H1 (cell line): ENCODE data around the gene PHLDB3. TPM values are rescaled to one million over a fixed set of nuclear protein-coding genes. Genes with fewer than 3 reads are reported as not detected.

Experiments
- CTCF ChIA-PET: fragments of 300-600 bp; sonication (Branson Sonifier 250); formaldehyde crosslinking; loops from one replicate; lab custom pipeline; 2021; ENCODE audit not compliant: partially characterized antibody; lab: Charles Lee
- POLR2A ChIA-PET: fragments of 300-600 bp; sonication (Branson Sonifier 250); formaldehyde crosslinking; loops from one replicate; lab custom pipeline; 2021; ENCODE audit warnings: inconsistent platforms; ENCODE audit not compliant: partially characterized antibody; lab: Charles Lee
- DNase-seq, 2 experiments: peaks; one replicate each; pipeline versions ENCODE4 v3.0.0 to v3.0.0-alpha.2; 2010 to 2022; ENCODE audit warnings: low spot score in 2 of 2, low read depth in 1 of 2, mixed read lengths in 1 of 2
- FAIRE-seq: peaks from 2 replicates; lab custom pipeline; 2011; peaks lifted over from hg19 to GRCh38; lab: Jason Lieb, UNC
- H2AFZ ChIP-seq: 2 replicates; pipeline ENCODE4 v1.8.1; 2012; ENCODE audit warnings: low read length, inconsistent platforms
- H2AK5ac ChIP-seq: 2 replicates; pipeline ENCODE4 v1.6.1; 2013; ENCODE audit warnings: low read depth, low read length
- H2BK120ac ChIP-seq: replicated peaks from 2 replicates; pipeline ENCODE3; 2013; ENCODE audit warnings: low read depth, low read length, inconsistent platforms
- H2BK12ac ChIP-seq: 2 replicates; pipeline ENCODE4 v1.6.1; 2013; ENCODE audit warnings: low read depth, low read length
- H2BK15ac ChIP-seq: 2 replicates; pipeline ENCODE4 v1.6.1; 2013; ENCODE audit warnings: low read length
- H2BK20ac ChIP-seq: 2 replicates; pipeline ENCODE4 v1.6.1; 2013; ENCODE audit warnings: low read length
- H2BK5ac ChIP-seq: 2 replicates; pipeline ENCODE4 v1.6.1; 2013; ENCODE audit warnings: low read depth, low read length
- H3K14ac ChIP-seq: 2 replicates; pipeline ENCODE4 v1.6.1; 2013; ENCODE audit warnings: inconsistent platforms; ENCODE audit not compliant: insufficient read length
- H3K18ac ChIP-seq: 2 replicates; pipeline ENCODE4 v1.6.1; 2013; ENCODE audit warnings: low read length; ENCODE audit errors: extremely low read depth
- H3K23ac ChIP-seq: 2 replicates; pipeline ENCODE4 v1.6.1; 2013; ENCODE audit warnings: inconsistent platforms; ENCODE audit not compliant: insufficient read length
- H3K23me2 ChIP-seq: 2 replicates; pipeline ENCODE4 v1.6.1; 2013; ENCODE audit warnings: low read depth, low read length
- H3K27ac ChIP-seq: 2 replicates; pipeline ENCODE4 v1.6.1; 2011; ENCODE audit warnings: low read depth, low read length, inconsistent platforms
- H3K27me3 ChIP-seq, 4 experiments: replicated peaks in 1 of 4; 1 replicate in 1 of 4; 2 replicates in 3 of 4; pipeline versions ENCODE4 v1.6.1 to v1.8.1; 2011 to 2013; ENCODE audit warnings: low read length in 3 of 4, mild to moderate bottlenecking in 3 of 4, inconsistent platforms in 2 of 4, mixed read lengths in 2 of 4, moderate library complexity in 1 of 4; ENCODE audit not compliant: control insufficient read depth in 3 of 4, insufficient read depth in 3 of 4; ENCODE audit errors: extremely low read depth in 1 of 4
- H3K36me3 ChIP-seq, 4 experiments: 2 replicates each; pipeline versions ENCODE4 v1.6.1 to v1.8.1; 2011 to 2013; ENCODE audit warnings: mild to moderate bottlenecking in 4 of 4, low read length in 3 of 4, moderate library complexity in 2 of 4, control low read depth in 1 of 4, inconsistent platforms in 1 of 4; ENCODE audit not compliant: insufficient read depth in 4 of 4, control insufficient read depth in 2 of 4
- H3K4ac ChIP-seq: replicated peaks from 2 replicates; pipeline ENCODE3; 2013; ENCODE audit warnings: low read length, low read depth, mixed read lengths, inconsistent platforms; ENCODE audit not compliant: insufficient read length
- H3K4me1 ChIP-seq, 4 experiments: replicated peaks in 1 of 4; 1 replicate in 1 of 4; 2 replicates in 3 of 4; pipeline versions ENCODE4 v1.6.1 to v1.8.1; 2011 to 2013; ENCODE audit warnings: low read length in 3 of 4, inconsistent platforms in 2 of 4, mixed read lengths in 1 of 4; ENCODE audit not compliant: insufficient read depth in 4 of 4, control insufficient read depth in 3 of 4
- H3K4me2 ChIP-seq, 2 experiments: 2 replicates each; pipeline versions ENCODE4 v1.6.1 to v1.8.1; 2011 to 2013; ENCODE audit warnings: low read depth in 2 of 2, low read length in 2 of 2, control low read depth in 1 of 2, inconsistent platforms in 1 of 2, mild to moderate bottlenecking in 1 of 2; ENCODE audit not compliant: insufficient read depth in 1 of 2
- H3K4me3 ChIP-seq, 4 experiments: fragments of 200-600, 300-600 bp in 1 of 4; sonication (generic), shearing (Covaris generic), sonication (Bioruptor Twin) in 1 of 4; 2 replicates each; pipeline versions ENCODE4 v1.5.1 to v1.8.1; 2011 to 2016; ENCODE audit warnings: low read length in 4 of 4, low read depth in 3 of 4, control low read depth in 2 of 4, inconsistent platforms in 2 of 4, mild to moderate bottlenecking in 2 of 4, mixed read lengths in 1 of 4, moderate library complexity in 1 of 4; ENCODE audit not compliant: insufficient read depth in 2 of 4; ENCODE audit errors: extremely low read depth in 1 of 4
- H3K56ac ChIP-seq: replicated peaks from 2 replicates; pipeline ENCODE3; 2013; ENCODE audit warnings: low read depth, mild to moderate bottlenecking, mixed read lengths, low read length, inconsistent platforms; ENCODE audit not compliant: insufficient read length
- H3K79me1 ChIP-seq: 2 replicates; pipeline ENCODE4 v1.6.1; 2013; ENCODE audit warnings: low read depth, low read length, control low read depth
- H3K79me2 ChIP-seq, 2 experiments: 2 replicates each; pipeline versions ENCODE4 v1.6.1 to v1.8.1; 2012 to 2013; ENCODE audit warnings: low read length in 2 of 2, mild to moderate bottlenecking in 2 of 2, inconsistent platforms in 1 of 2; ENCODE audit not compliant: insufficient read depth in 2 of 2, control insufficient read depth in 1 of 2
- H3K9ac ChIP-seq, 4 experiments: replicated peaks in 1 of 4; 1 replicate in 1 of 4; 2 replicates in 3 of 4; pipeline versions ENCODE4 v1.6.1 to v1.8.1; 2011 to 2013; ENCODE audit warnings: low read depth in 3 of 4, low read length in 3 of 4, control low read depth in 2 of 4, mild to moderate bottlenecking in 2 of 4, moderate library complexity in 2 of 4, inconsistent platforms in 1 of 4; ENCODE audit errors: extremely low read depth in 1 of 4
- H3K9me3 ChIP-seq, 2 experiments: 2 replicates each; pipeline versions ENCODE4 v1.6.1 to v1.8.1; 2012 to 2013; ENCODE audit warnings: mild to moderate bottlenecking in 2 of 2, moderate library complexity in 2 of 2, control low read depth in 1 of 2, inconsistent platforms in 1 of 2, low read depth in 1 of 2, low read length in 1 of 2, mixed read lengths in 1 of 2; ENCODE audit not compliant: insufficient read depth in 2 of 2
- H4K20me1 ChIP-seq, 2 experiments: replicated peaks in 1 of 2; 2 replicates each; pipeline versions ENCODE3 to v1.8.1; 2011 to 2013; ENCODE audit warnings: inconsistent platforms in 2 of 2, low read length in 2 of 2, mild to moderate bottlenecking in 1 of 2; ENCODE audit not compliant: insufficient read depth in 2 of 2, control insufficient read depth in 1 of 2
- H4K5ac ChIP-seq: 2 replicates; pipeline ENCODE4 v1.6.1; 2013; ENCODE audit warnings: low read length, low read depth, mixed read lengths, inconsistent platforms; ENCODE audit not compliant: insufficient read length
- H4K8ac ChIP-seq: 2 replicates; pipeline ENCODE4 v1.8.0; 2013; ENCODE audit warnings: mild to moderate bottlenecking, moderate library complexity, low read length, inconsistent platforms; ENCODE audit not compliant: insufficient read depth; ENCODE audit errors: extremely low read depth
- H4K91ac ChIP-seq: replicated peaks from 2 replicates; pipeline ENCODE3; 2013; ENCODE audit warnings: low read length, mixed read lengths, inconsistent platforms; ENCODE audit not compliant: insufficient read length
- BRCA1 ChIP-seq: IDR thresholded peaks from 2 replicates; pipeline ENCODE4 v1.6.1; 2012; ENCODE audit warnings: low read depth, low read length, improper control_type of control experiment
- CEBPB ChIP-seq: IDR thresholded peaks from 2 replicates; pipeline ENCODE4 v1.6.1; 2012; ENCODE audit warnings: low read depth, low read length
- CTCF ChIP-seq, 3 experiments: IDR thresholded peaks; 1 replicate in 2 of 3; 2 replicates in 1 of 3; pipeline versions ENCODE4 v1.5.1 to v1.6.1; 2011; ENCODE audit warnings: low read length in 3 of 3, mild to moderate bottlenecking in 3 of 3, inconsistent platforms in 2 of 3, low read depth in 1 of 3, moderate library complexity in 1 of 3; ENCODE audit not compliant: insufficient read depth in 1 of 3; ENCODE audit errors: control extremely low read depth in 1 of 3
- HDAC2 ChIP-seq, 2 experiments: fragments of 300-600 bp in 1 of 2; sonication (generic) in 1 of 2; IDR thresholded peaks; 2 replicates each; pipeline ENCODE4 v1.6.1; 2011 to 2012; ENCODE audit warnings: low read depth in 2 of 2, low read length in 2 of 2, mild to moderate bottlenecking in 2 of 2, moderate library complexity in 2 of 2, borderline replicate concordance in 1 of 2, inconsistent platforms in 1 of 2
- HDAC6 ChIP-seq: IDR thresholded peaks from one replicate; pipeline ENCODE4 v1.7.1; 2012; ENCODE audit warnings: low read depth, mild to moderate bottlenecking, inconsistent platforms, low read length, moderate library complexity
- NANOG ChIP-seq: IDR thresholded peaks from 2 replicates; pipeline ENCODE4 v1.6.1; 2011; ENCODE audit warnings: low read length, low read depth, mild to moderate bottlenecking, inconsistent platforms; ENCODE audit not compliant: insufficient read depth, poor library complexity, severe bottlenecking
- SP1 ChIP-seq: IDR thresholded peaks from 2 replicates; pipeline ENCODE4 v1.6.1; 2011; ENCODE audit warnings: low read depth, low read length
- TAF1 ChIP-seq: IDR thresholded peaks from 2 replicates; pipeline ENCODE4 v1.6.1; 2011; ENCODE audit warnings: mild to moderate bottlenecking, low read depth, low read length
- WGBS, 2 experiments: shearing (Covaris generic) in 1 of 2; methylation state at CpG; one replicate each; pipeline versions ENCODE4 v1.1.6 to v1.1.7; 2013 to 2015; ENCODE audit warnings: low lambda C conversion rate in 2 of 2, mixed read lengths in 2 of 2, inconsistent platforms in 1 of 2, low coverage in 1 of 2, missing lambda C conversion rate in 1 of 2; ENCODE audit not compliant: insufficient replicate concordance in 2 of 2, insufficient coverage in 1 of 2, insufficient read length in 1 of 2; ENCODE audit errors: extremely low coverage in 1 of 2, missing lambda C conversion rate in 1 of 2; 5-methylcytosine and 5-hydroxymethylcytosine counted together
- polyA plus RNA-seq, 7 experiments: library from polyadenylated mRNA; depleted of rRNA in 3 of 7; stranded (reverse) in 5 of 7; unstranded in 2 of 7; fragments of >200 nt in 5 of 7; fragments of 200-250 nt in 2 of 7; gene quantifications; 1 replicate in 5 of 7; 2 replicates in 1 of 7; 4 replicates in 1 of 7; pipeline versions ENCODE4 v1.2.1 to v1.2.3, GENCODE V29; 2011 to 2013; ENCODE audit warnings: missing spikeins in 2 of 7, mixed read lengths in 2 of 7
- total RNA-seq: library from RNA; stranded (reverse); fragmentation: NEBNext Ultra II Directional; extraction: Animal tissue kit (Norgen Biotek cat#: 25700); gene quantifications from 2 replicates; pipeline ENCODE4 v1.2.1, GENCODE V29; 2021

PHLDB3 gene
- total and polyA plus RNA-seq, 2 of the 8 experiments (the other 6 are each of a cell fraction or from before 2014, with no cell fraction given) = 4.0 to 8.5 TPM

DNA sequence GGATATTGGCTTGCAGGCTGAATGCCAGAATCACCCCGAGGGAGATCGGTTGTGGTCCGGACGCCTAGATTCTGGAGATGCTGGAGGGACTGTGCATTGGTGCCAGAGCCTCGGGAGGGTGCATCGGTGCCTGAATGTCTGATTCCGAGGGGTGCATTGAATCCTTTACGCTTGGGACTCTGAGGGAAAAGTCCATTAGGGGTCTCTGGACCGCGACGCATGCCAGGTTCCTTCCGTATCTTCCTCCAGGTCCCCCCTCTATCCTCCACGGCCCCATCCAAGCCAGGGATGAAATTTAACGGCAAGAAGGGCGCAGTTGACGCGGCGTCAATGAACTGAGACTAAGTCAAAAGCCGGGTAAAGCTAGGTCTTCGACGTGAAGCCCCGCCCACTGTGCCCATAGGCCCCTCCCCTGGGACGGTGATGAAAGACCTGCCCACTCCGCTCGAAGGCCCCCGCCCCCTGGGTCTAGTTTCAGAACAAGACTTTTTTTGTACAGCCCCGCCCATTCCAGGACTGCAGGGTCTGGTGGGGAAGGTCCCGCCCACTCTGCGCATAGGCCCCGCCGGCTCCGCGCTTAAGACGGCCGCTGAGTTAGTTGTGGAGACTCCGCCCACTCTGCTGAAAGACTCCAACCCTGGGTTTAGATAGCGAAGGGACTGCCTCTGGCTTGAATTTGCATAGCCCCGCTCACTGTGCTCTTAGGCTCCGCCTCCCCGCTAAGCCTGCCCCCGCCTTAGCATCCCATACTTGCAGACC, 29.2 kb upstream of the PHLDB3 start:
- Histone ChIP-seq H3K79me1 (no peaks in the 10 kb centered on the region), H4K91ac (no peak overlapping the region), H4K5ac (no peak overlapping the region), H3K9ac (peak overlapping the region in 3 of 4 experiments; percentile 34 to 56 (median 34); a peak in 4 of 7 replicates), H2BK20ac (no peak overlapping the region), H3K23ac (no peak overlapping the region), H2AFZ (peak overlapping the region; percentile 45; the same call in 1 of the 2 replicates), H3K36me3 (peaks cover 0 to 10% (median 6%) of the 10 kb centered on the region in 4 experiments; a peak in 6 of 8 replicates), H3K27me3 (no peaks in the 10 kb centered on the region), H4K8ac (0 out of 2 replicates have a peak overlapping the region, but pooled peaks have one; percentile 5), H3K4me3 (peak overlapping the region; percentile 63 to 74 (median 68)), H3K79me2 (no peaks in the 10 kb centered on the region), H3K27ac (no peak overlapping the region), H2BK15ac (no peak overlapping the region), H3K4me2 (peak overlapping the region; percentile 79 to 97), H3K4me1 (peaks cover 0 to 14% (median 4%) of the 10 kb centered on the region in 4 experiments; a peak in 6 of 7 replicates), H2BK5ac (peak overlapping the region; percentile 91), H3K23me2 (peaks cover 15% of the 10 kb centered on the region), H4K20me1 (no peaks in the 10 kb centered on the region), H2AK5ac (0 out of 2 replicates have a peak overlapping the region, but pooled peaks have one; percentile 88), H3K4ac (no peak overlapping the region), H2BK12ac (no peak overlapping the region), H3K18ac (peak overlapping the region; percentile 87), H2BK120ac (no peak overlapping the region), H3K56ac (no peak overlapping the region), H3K9me3 (peaks cover 0 to under 1% of the 10 kb centered on the region in 2 experiments; a peak in 1 of 4 replicates), H3K14ac (no peak overlapping the region)
- POLR2A ChIA-PET = interaction anchor here (0.9 to 3.4 kb wide), 13 partner anchors 19 to 102 kb away, joined by 3 to 13 read pairs (median 4); partner anchors contain the start of genes IRGQ, LYPD3, XRCC1 and ZNF576
- DNase-seq (peak; percentile 98 to 99), FAIRE-seq (peak; percentile 99)
- 2% methylated on average over 38 of the region's 41 CpGs; no CpG with 5 or more reads in 1 of the 2 experiments for WGBS, 2 experiments
- CTCF ChIA-PET = interaction anchor here (0.7 to 6.9 kb wide), 6 partner anchors 14 to 1546 kb away, joined by 3 to 122 read pairs (median 4); partner anchors contain the start of genes IRGQ, XRCC1 and ZNF576
- TF ChIP-seq NANOG = no peak
- no peak for TF ChIP-seq CTCF (IDR thresholded peaks at IDR 0.05; ENCODE audit: control extremely low read depth in 1 of 3, insufficient read depth in 1 of 3, low read depth in 1 of 3, low read length in 3 of 3)
- no peak for TF ChIP-seq HDAC6
- TF ChIP-seq TAF1 = no peak
- TF ChIP-seq SP1 = 0 out of 2 replicates have a peak, but pooled peaks have one; percentile 73
- TF ChIP-seq HDAC2 (IDR thresholded peaks at IDR 0.05; ENCODE audit: borderline replicate concordance in 1 of 2, low read depth in 2 of 2, low read length in 2 of 2) = 0 out of 4 replicates have a peak, but pooled peaks of 1 of the 2 experiments have one; percentile 36
- TF ChIP-seq BRCA1 = no peak
- TF ChIP-seq CEBPB = peak; percentile 76
